GM12878 (cell line): ENCODE results near the gene KRTAP5-3. TPM values are rescaled to one million over a fixed set of nuclear protein-coding genes. Genes with fewer than 3 reads are reported as not detected.

Experiments used
- HDAC6 ChIP-seq: fragments of 200-600 bp; sonication (generic); IDR thresholded peaks from one replicate; pipeline ENCODE4 v1.8.0; 2017; ENCODE audit warnings: antibody characterized with exemption; ENCODE audit not compliant: unreplicated experiment
- RELA ChIP-seq: fragments of 450-650 bp; IDR thresholded peaks from 2 replicates; pipeline ENCODE4 v1.8.0; 2014; ENCODE audit warnings: borderline replicate concordance; ENCODE audit not compliant: partially characterized antibody
- SREBF1 ChIP-seq: IDR thresholded peaks from 2 replicates; pipeline ENCODE4 v1.6.1; 2012; ENCODE audit warnings: mild to moderate bottlenecking, low read length
- TBL1XR1 ChIP-seq: IDR thresholded peaks from 2 replicates; pipeline ENCODE4 v1.6.1; 2012; ENCODE audit warnings: low read depth, low read length, improper control_type of control experiment
- polyA plus RNA-seq, 11 experiments: library from polyadenylated mRNA; depleted of rRNA in 4 of 11; unstranded in 6 of 11; stranded (reverse) in 5 of 11; fragments of >200 nt; fragmentation: Nextera tagmentation in 4 of 11; fragmentation: Illumina TruSeq in 1 of 11; extraction: Ambion mirVana in 4 of 11; extraction: Trizol in 1 of 11; gene quantifications; 1 replicate in 1 of 11; 2 replicates in 10 of 11; pipeline versions ENCODE4 v1.2.1 to v1.2.3, GENCODE V29; 2011 to 2016; ENCODE audit warnings: inconsistent platforms in 2 of 11, missing spikeins in 2 of 11, low read depth in 1 of 11
- total RNA-seq, 4 experiments: library from RNA; depleted of rRNA in 3 of 4; stranded (reverse); fragments of >200 nt in 3 of 4; fragmentation: Illumina TruSeq in 1 of 4; extraction: Trizol in 1 of 4; gene quantifications; 2 replicates each; pipeline versions ENCODE4 v1.2.1 to v1.2.3, GENCODE V29; 2013 to 2021
- TF ChIP-seq, protein P1 (sequence below): fragments of 450-650 bp; formaldehyde crosslinking; IDR thresholded peaks from 2 replicates; pipeline ENCODE4 v1.5.0; 2022; ENCODE audit warnings: mild to moderate bottlenecking, missing genetic modification characterization
- TF ChIP-seq, protein P2 (sequence below): fragments of 450-650 bp; IDR thresholded peaks from 2 replicates; pipeline ENCODE4 v1.6.1; 2018; ENCODE audit warnings: mild to moderate bottlenecking, low read depth, moderate library complexity; ENCODE audit not compliant: partially characterized antibody
- TF ChIP-seq, protein P3 (sequence below): fragments of 450-650 bp; IDR thresholded peaks from 2 replicates; pipeline ENCODE4 v1.6.1; 2016; ENCODE audit warnings: mild to moderate bottlenecking

Gene KRTAP5-3
- total and polyA plus RNA-seq, 10 of the 15 experiments (the other 5 are each of a cell fraction or from before 2014, with no cell fraction given) = not detected

DNA sequence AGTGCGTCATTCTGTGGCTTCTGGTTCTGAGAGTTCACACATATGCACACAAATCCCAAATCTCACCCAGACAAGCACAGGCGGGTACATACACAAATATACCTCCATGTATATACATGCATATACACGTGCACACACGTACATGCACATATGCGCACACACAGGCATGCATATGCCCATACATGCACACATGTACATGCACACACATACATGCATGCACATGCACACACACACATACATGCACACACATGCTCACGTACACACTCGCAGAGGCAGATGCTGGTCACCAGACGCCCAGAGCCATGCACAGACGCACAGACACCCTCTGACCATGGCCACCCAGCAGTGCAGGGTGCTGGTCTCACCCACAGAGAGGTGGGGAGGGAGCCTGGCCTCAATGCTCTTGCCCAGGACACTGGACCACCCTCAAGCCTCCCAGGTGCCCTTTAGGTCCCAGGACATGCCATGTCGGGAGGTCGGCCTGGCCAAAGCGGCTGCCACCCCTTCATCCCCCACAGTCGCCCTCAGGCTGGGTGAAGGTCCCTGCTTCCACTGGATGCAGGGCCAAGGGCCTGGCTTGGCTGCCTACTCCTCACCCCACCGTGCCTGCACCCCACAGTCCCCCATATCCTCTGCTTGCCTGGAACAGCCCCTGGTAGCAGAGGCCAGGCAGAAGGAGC lies 45.7 kb downstream of the KRTAP5-3 start (continued):
- TF ChIP-seq, protein P1, sequence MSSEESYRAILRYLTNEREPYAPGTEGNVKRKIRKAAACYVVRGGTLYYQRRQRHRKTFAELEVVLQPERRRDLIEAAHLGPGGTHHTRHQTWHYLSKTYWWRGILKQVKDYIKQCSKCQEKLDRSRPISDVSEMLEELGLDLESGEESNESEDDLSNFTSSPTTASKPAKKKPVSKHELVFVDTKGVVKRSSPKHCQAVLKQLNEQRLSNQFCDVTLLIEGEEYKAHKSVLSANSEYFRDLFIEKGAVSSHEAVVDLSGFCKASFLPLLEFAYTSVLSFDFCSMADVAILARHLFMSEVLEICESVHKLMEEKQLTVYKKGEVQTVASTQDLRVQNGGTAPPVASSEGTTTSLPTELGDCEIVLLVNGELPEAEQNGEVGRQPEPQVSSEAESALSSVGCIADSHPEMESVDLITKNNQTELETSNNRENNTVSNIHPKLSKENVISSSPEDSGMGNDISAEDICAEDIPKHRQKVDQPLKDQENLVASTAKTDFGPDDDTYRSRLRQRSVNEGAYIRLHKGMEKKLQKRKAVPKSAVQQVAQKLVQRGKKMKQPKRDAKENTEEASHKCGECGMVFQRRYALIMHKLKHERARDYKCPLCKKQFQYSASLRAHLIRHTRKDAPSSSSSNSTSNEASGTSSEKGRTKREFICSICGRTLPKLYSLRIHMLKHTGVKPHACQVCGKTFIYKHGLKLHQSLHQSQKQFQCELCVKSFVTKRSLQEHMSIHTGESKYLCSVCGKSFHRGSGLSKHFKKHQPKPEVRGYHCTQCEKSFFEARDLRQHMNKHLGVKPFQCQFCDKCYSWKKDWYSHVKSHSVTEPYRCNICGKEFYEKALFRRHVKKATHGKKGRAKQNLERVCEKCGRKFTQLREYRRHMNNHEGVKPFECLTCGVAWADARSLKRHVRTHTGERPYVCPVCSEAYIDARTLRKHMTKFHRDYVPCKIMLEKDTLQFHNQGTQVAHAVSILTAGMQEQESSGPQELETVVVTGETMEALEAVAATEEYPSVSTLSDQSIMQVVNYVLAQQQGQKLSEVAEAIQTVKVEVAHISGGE (CRISPR knock-in tag) = no peak
- TF ChIP-seq TBL1XR1 (no peak), HDAC6 (no peak), SREBF1 (no peak), RELA (no peak)
- TF ChIP-seq, protein P2, sequence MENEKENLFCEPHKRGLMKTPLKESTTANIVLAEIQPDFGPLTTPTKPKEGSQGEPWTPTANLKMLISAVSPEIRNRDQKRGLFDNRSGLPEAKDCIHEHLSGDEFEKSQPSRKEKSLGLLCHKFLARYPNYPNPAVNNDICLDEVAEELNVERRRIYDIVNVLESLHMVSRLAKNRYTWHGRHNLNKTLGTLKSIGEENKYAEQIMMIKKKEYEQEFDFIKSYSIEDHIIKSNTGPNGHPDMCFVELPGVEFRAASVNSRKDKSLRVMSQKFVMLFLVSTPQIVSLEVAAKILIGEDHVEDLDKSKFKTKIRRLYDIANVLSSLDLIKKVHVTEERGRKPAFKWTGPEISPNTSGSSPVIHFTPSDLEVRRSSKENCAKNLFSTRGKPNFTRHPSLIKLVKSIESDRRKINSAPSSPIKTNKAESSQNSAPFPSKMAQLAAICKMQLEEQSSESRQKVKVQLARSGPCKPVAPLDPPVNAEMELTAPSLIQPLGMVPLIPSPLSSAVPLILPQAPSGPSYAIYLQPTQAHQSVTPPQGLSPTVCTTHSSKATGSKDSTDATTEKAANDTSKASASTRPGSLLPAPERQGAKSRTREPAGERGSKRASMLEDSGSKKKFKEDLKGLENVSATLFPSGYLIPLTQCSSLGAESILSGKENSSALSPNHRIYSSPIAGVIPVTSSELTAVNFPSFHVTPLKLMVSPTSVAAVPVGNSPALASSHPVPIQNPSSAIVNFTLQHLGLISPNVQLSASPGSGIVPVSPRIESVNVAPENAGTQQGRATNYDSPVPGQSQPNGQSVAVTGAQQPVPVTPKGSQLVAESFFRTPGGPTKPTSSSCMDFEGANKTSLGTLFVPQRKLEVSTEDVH = no peak
- TF ChIP-seq, protein P3, sequence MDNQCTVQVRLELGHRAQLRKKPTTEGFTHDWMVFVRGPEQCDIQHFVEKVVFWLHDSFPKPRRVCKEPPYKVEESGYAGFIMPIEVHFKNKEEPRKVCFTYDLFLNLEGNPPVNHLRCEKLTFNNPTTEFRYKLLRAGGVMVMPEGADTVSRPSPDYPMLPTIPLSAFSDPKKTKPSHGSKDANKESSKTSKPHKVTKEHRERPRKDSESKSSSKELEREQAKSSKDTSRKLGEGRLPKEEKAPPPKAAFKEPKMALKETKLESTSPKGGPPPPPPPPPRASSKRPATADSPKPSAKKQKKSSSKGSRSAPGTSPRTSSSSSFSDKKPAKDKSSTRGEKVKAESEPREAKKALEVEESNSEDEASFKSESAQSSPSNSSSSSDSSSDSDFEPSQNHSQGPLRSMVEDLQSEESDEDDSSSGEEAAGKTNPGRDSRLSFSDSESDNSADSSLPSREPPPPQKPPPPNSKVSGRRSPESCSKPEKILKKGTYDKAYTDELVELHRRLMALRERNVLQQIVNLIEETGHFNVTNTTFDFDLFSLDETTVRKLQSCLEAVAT = no peak
